Dermis microvascular lymphatic vessel endothelial cell (primary cell): ENCODE measurements around the gene INTS3. TPM values are rescaled to one million over a fixed set of nuclear protein-coding genes. Genes with fewer than 3 reads are reported as not detected.
A peak's percentile ranks its signal among the peaks of the same experiment; 100 is the strongest.

Experiments
- DNase-seq, 2 donors: peaks; one replicate each; pipeline versions ENCODE4 v3.0.0 to v3.0.0-alpha.2; 2010; ENCODE audit warnings: low read depth in 2 of 2
- total RNA-seq: library from RNA; depleted of rRNA; stranded (reverse); fragments of >200 nt; gene quantifications from 2 replicates; pipeline ENCODE4 v1.2.1, GENCODE V29; 2014

The INTS3 gene
- total RNA-seq, 1 donor from 2014 or later = 16.4 TPM

DNA sequence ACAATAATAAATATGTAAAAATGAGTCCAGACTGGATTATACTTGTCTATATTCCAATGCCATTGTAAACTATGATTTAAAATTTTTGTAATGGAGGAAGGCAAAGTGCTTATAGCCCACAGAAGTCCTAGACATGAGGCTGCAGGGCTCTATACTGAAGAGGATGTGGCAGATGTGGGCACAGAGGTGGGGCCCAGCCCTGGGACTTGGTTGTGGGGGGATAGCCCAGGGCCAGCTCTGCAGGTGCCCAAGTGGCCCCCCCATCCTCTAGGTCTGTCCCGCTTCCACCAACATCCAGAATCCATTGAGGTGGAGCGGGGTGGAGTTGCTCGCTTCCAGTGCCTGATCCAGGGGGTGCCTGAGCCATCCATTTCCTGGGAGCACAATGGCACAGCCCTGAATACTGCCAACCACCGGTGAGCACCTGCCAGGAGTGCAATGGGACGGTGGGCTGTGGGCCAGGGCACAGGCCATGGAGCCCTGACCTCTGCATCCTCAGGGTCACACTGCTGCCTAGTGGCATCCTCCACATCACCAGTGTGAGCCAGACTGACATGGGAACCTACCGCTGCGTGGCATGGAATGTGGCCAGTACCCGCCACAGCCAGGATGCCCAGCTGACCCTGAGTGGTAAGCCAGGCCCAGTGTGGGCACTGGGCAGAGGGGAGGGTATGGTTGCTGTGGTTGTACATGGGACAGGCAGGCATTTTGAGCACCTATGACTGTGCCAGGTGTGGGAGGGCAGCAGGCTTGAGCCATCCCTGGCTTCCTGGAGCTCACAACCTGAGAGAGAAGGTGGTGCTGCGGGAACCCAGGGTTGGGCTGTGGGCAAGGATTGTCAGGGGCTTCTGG lies 68.3 kb downstream of the INTS3 start:
- no peak for DNase-seq

DNA sequence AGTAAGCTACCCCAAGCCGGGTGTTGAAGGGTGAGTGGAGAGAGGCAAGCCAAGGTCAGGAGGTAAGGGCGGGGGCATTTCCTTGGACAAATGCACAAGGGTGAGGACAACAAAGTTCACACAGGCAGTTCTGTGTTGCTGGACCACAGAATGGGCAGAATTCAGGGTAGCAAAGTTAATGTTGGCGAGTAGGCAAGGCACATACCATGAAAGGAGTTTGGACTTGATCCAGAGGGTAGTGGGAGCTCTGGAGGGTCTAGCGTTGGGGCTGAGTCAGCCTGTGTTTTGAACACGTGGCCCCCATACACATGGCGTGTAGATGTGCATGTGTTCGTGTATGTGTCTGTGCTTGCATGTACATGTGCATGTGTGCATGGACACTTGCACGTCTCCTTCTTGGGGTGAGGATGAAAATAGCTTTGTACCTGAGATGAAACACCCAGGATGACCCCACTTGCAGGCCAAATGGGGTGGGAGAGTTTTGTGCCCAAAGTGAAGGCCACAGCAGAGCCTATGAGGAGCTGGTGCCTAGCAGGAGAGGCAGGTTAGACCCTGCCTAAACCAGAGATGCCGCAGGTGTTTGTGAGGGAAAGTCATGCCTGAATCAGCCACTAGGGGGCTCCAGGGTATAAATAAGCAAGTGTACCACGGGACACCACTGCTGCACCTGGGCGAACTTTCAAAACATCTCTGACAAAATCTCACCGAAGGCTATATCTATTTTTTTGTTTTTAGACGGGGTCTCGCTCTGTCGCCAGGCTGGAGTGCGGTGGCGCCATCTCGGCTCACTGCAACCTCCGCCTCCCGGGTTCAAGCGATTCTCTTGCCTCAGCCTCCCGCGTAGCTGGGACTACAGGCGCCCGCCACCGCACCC lies 69.2 kb downstream of the INTS3 start:
- peak; percentile 56 to 77 for DNase-seq

DNA sequence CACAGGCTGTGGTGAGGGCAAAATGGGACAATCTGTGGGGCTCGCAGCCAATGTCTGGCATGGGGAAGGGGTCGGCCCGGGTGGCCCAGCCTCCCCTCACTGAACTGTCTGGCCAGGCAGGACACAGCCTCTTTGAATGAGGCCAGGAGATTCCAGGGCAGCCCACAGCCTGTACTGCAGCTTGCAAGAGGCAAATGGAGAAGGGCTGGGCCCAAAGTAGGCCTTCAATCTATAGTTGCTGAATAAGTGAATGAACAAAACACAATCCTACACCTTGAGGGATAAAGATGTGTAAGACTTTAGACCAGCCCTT lies 70.6 kb downstream of the INTS3 start:
- no peak for DNase-seq

DNA sequence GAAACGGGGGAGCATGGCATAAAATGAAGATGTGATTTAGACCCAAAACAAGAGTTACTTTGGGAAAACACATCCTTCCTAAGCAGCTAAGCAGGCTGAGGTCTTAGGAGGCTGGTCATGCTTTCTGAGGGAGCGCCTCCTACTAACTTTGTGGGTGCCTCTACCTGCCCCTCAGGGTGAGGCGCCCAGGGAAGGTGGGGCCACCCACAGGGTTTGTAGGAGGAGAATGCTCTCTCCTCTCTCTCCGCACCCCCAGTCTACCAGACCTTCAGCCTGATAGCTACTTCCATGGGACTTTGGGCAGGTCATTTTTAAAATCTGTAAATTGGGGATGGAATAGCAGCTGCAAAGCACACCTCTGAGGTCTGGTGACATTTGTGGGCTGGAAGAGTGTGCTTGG lies 71.2 kb downstream of the INTS3 start:
- DNase-seq = no peak

DNA sequence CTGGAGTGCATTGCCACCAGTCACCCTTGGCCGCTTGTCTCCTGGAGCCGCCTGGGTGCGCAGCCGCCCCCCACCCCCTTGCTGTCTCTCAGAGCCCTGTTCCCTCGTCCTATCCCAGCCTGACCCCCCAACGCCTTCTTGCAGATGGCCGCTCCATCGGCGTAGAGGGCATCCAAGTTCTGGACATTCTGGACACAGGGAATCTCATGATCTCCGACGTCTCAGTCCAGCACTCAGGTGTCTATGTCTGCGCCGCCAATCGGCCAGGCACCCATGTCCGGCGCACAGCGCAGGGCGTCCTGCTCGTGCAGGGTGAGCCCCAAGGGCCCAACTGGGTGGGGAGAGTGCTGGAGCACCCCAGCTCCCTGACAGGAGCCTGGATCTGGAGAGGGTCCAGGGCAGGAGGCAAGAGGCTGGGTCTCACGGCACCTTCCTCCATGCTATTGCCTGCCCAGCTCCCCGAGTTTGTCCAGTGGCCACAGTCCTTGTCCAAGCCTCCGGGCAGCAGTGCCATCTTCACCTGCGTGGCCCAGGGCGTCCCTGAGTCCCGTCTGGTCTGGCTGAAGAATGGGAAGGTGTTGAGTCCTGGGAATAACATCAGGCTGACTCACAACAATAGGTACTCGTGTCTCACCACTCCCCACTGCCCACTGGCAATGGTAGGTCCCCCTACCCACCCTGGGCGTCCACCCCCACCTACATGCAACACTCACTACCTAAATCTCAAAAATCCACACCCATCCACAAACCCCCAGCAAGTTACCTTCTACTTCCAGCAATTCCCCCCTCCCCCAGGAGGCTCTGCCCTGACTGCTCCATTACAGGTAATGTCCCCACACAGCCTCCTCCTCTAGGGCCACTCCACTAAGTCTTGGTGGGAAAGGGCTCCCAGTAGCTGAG lies 72.0 kb downstream of the INTS3 start:
- no peak for DNase-seq

DNA sequence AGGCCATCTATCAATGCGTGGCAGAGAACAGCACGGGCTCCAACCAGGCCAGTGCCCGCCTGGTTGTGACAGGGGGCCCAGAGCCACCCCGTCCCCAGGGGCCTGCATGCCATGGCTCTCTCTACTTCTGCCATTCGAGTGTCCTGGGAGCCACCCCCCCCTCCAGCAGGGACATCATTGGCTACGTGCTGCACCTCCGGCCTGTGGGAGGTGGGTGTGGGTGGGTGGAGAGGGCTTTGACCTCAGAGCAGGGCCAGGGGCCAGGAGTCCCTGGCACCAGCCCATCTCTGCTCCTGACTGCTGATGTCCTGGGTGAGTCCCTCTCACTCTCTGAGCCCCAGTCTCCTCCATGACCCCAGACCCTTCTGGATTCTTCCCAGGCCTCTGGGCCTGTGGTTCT lies 72.7 kb downstream of the INTS3 start:
- DNase-seq = no peak

DNA sequence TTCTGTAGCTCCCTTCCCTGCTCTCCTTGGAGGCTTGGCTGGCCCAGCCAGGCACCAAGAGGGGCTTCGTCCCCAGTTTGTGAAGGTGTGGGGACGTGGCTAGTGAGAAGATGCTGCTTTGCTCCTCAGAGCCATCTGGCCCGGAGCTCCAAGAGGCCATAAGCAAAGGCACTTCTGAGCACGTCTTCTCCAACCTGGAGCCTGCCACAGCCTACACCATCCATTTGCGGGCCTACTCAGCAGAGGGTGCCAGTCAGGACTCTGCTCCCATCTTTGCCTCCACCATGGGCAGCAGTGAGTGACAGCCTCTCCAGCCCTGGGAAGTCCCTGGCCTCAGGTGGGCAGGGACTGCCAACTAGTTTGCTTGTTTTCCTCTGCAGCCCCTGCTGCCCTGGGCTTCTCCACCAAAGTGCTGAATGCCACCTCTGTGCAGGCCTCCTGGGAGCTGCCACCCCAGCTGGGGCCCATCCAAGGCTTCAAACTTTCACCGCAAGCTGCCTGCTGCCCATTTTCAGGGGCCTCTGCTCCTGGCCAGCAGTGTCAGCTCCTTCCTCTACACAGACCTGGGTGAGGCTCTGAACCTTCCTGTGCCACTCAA lies 73.3 kb downstream of the INTS3 start:
- no peak for DNase-seq

DNA sequence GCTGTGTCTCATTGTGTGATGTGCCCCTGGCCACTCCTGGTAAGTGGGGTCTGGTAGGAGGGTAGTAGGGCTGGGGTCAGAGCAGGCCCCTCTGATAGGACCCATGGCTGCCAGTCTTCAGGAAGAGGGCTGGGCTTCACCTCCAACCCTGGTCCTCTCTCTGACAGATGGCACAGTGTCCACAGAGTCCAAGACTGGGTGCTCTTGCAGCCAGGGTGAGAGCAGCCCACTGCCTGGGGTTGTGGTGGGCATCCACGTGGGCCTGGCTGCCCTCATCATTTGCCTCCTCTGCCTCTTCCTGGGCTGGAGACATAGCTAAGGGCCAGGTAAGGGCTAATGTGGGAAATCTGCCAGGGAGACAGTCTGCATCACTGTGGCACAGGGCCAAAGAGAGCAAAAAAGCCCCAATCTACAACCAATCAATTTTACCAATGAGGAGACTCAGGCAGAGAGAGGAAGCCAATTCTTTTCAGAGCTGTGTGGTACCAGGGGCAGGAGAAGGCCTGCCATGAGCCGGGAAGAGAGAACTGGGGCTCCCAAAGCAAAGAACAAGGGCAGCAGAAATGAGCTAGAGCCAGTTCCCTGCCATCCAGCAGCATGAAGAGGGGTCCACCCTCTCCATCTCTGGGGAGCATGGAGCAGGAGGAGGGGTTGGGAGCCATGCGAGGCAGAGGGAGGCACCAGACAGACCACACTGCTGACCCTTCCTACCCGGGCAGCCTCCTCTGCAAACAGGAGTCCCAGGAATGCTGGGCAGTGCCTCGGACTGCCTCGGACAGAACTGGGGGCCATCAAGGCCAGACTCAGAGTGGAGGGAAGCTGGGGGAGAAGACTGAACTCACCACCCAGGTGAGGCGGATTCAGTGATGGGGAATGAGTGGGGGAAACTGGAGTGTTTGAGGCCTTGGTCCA lies 74.2 kb downstream of the INTS3 start:
- DNase-seq = no peak

DNA sequence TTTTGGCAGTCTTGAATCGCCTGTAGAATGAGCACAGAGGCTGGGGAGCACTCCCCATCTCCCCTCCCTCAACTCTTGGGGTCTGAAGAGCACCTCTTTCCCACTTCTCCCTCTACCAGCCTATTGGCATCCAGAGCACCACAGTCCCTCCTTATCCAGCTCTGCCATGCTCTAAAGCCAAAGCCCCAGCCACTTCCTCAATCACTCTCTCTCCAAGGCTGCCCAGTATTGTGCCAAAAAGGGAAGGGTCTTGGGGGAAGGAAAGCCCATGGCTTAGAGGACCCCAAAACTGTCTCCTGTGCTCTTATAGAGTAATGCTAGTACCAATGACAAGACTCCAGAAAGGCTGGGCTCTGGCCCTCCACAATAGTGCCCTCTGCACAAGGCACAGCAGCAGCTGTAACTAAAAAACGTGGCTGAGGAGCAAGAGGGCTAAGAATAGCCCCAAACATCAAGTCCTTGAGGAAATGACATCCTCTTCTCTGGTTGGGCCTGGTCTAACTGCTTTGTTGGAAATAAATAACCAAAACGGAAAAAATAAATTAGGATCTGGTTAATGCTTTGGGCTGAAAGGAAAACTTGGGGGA lies 75.7 kb downstream of the INTS3 start:
- no peak for DNase-seq

DNA sequence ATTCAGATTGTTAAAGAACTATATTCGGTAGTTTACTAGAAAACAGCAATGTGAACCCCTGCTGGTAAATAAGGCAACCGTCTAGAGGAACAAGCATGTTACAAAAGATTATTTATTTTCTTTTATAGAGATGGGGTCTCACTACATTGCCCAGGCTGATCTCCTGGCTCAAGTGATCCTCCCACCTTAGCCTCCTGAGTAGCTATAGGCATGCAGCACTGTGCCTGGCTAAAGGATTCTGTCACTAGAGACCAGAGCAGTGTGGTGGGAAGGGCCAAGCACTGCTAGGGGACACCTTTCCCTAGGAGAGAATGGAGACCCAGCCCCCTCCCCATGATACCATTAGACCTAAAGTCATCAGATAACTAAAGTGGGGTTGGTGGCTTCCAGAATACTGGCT lies 76.3 kb downstream of the INTS3 start:
- DNase-seq = no peak

DNA sequence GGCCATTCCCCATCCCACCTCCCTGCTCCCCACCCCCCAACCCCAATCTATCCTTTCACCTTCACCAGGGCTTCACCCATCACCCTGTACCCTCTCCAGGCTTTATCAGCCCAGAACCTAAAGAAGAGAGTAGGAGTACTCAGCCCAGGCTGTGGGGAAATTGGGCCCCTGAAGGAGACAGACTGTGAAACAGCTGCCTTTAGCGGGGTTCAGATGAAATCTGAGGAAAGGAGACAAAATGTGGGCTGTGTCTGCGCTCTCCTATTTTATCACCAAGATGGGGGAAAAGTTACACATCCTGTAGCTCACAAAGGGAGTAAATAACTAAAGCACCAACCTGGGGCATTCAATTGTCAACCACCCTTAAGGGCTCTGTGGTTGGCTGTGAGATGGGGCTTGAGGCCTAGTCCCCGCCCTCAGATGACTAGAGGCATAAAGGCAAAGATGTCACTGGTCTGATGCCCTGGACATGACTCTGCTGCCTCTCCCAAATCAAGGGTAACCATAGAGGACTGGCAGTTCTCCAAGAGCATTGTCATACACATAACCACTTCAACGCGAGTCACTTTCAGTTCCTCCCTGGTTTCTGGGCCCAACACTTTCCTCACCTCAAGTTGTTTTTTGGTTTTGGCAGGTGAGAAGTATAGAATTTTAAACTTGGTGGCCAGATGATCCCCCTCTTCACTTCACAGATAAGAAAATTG lies 77.3 kb downstream of the INTS3 start:
- peak in 1 of 2 donors; percentile 21 for DNase-seq

DNA sequence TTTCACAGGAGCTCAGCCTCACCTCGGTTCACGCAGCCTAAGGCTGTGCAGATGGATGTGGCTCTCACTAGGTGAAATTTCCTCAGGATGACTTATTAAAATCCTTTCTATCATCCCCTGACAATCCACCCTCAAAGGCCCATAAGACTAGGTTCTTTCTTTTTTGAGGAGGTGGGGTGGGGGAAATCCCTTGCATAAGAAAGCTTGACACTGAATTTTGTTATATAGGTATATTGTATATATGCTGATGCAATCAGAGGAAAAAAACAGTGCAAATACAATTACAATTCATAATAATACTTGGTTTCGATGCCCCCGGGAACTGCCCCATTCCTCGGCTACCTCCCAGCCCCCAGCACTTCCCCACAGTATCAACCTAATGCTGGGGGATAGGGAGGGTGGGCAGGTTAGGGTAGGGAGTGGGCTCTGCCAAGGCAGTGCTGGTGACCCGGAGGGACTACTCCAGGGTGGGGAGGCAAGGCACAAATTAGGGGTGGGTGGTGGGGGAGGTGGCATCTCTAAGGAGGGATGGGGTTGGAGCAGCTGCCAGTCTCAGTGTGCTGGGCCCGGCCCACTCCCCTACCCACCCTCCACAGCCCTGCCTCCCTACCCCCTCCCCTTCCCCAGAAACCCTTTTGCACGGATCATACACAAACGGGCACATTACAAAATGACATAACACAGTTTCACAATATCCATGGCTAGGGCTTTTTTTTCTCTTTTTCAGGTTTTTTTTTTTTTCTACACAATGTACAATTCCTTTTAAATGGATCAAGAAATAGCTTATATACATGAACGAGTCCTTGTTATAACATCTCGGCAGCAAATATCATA lies 78.3 kb downstream of the INTS3 start:
- no peak for DNase-seq

DNA sequence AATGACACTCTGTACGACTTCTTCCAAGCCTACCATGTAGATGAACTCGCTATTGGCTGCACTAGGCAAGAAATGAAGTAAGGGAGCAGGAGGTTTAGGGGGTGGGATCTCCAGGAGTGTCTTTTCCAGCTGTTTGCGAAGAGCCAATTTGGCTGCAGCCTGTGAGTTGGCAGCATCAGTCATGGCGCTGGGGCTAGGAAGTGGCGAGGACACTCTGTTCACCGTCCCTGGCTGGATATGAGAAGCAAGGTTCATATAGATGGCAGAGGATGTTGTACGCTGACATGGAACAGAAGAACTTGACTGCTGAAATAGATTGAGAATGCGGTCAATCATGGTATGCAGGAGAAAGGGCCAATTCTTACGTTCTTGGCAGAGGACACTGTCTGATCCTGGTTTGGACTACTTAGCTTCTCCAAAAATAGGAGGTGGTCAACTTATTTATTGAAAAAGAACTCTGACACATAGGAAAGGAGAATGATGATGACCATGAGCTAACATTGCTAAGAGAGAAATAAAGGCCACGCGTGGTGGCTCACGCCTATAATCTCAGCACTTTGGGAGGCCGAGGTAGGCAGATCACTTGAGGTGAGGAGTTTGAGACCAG lies 88.5 kb downstream of the INTS3 start:
- no peak for DNase-seq

DNA sequence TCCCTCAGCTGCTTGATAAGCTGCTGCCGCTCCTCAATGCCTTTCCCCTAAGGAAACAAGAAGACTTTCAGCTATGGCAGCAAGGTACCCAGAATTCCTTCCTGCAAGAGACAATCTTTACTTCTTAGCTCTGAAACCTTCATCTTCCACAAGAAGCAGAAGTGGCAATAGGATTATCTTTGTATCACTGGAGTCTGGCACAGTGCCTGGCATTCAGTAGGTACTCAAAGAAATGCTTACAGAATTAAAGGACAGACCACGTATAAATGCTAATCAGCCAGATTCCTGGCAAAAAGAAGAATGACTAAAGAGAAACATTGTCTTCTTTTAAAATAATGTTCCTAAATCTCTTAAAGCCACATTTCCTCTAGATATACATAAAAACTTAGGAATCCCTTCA lies 91.0 kb downstream of the INTS3 start:
- no peak for DNase-seq
